Measurements from ENCODE around the gene TMEM26.
A peak's percentile ranks its signal among the peaks of the same experiment; 100 is the strongest.

The TMEM26 gene

GRCh38 chr10:61476529-61476928, 23.3 kb upstream of the TMEM26 start:
- no peak overlapping the region for H3K27ac ChIP-seq (ENCODE audit: extremely low read depth, low read depth, low read length)
- no peaks in the 10 kb centered on the region for H3K36me3 ChIP-seq (ENCODE audit: control insufficient read depth in 2 of 2, insufficient read depth in 1 of 2, low read length in 2 of 2)
- H3K4me3 ChIP-seq (ENCODE audit: low read depth, low read length) = no peak overlapping the region
- no peaks in the 10 kb centered on the region for H3K4me1 ChIP-seq (ENCODE audit: control insufficient read depth, insufficient read depth, low read length)
- ChIA-PET POLR2A (no interaction called here), CTCF (no interaction called here)
- no peaks in the 10 kb centered on the region for H3K9me3 ChIP-seq (ENCODE audit: control insufficient read depth, insufficient read depth, low read depth, low read length)
- TF ChIP-seq ZNF571 (tag by site-specific recombination; IDR thresholded peaks at IDR 0.05) (no peak), SETDB1 (IDR thresholded peaks at IDR 0.05; ENCODE audit: insufficient read length, low read length) (no peak), ZBTB17 (tag by site-specific recombination; IDR thresholded peaks at IDR 0.05) (no peak), GFI1B (tag by site-specific recombination; IDR thresholded peaks at IDR 0.05) (no peak), KLF8 (tag by site-specific recombination; IDR thresholded peaks at IDR 0.05) (no peak), ZFP69B (tag by site-specific recombination; IDR thresholded peaks at IDR 0.05) (no peak), ZFP37 (tag by site-specific recombination; IDR thresholded peaks at IDR 0.05) (no peak), ZNF426 (tag by site-specific recombination; IDR thresholded peaks at IDR 0.05) (no peak), HOXC10 (CRISPR knock-in tag; IDR thresholded peaks at IDR 0.05) (no peak), ZNF132 (tag by site-specific recombination; IDR thresholded peaks at IDR 0.05; ENCODE audit: borderline replicate concordance) (no peak), ZNF473 (tag by site-specific recombination; IDR thresholded peaks at IDR 0.05) (no peak), KLF9 (tag by site-specific recombination; IDR thresholded peaks at IDR 0.05; ENCODE audit: low read depth) (no peak), MZF1 (tag by site-specific recombination; IDR thresholded peaks at IDR 0.05; ENCODE audit: borderline replicate concordance) (no peak), ZNF248 (tag by site-specific recombination; IDR thresholded peaks at IDR 0.05) (no peak), ZNF626 (tag by site-specific recombination; IDR thresholded peaks at IDR 0.05) (no peak), ZNF433 (tag by site-specific recombination; IDR thresholded peaks at IDR 0.05; ENCODE audit: low read depth) (no peak), ZNF121 (tag by site-specific recombination; IDR thresholded peaks at IDR 0.05) (no peak), ZNF354C (tag by site-specific recombination; IDR thresholded peaks at IDR 0.05; ENCODE audit: borderline replicate concordance, low read depth) (no peak)
- TF ChIP-seq, protein P1, sequence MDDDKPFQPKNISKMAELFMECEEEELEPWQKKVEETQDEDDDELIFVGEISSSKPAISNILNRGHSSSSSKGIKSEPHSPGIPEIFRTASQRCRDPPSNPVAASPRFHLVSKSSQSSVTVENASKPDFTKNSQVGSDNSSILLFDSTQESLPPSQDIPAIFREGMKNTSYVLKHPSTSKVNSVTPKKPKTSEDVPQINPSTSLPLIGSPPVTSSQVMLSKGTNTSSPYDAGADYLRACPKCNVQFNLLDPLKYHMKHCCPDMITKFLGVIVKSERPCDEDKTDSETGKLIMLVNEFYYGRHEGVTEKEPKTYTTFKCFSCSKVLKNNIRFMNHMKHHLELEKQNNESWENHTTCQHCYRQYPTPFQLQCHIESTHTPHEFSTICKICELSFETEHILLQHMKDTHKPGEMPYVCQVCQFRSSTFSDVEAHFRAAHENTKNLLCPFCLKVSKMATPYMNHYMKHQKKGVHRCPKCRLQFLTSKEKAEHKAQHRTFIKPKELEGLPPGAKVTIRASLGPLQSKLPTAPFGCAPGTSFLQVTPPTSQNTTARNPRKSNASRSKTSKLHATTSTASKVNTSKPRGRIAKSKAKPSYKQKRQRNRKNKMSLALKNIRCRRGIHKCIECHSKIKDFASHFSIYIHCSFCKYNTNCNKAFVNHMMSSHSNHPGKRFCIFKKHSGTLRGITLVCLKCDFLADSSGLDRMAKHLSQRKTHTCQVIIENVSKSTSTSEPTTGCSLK (tag by site-specific recombination; IDR thresholded peaks at IDR 0.05) = no peak

- ChIA-PET CTCF (no interaction called here), POLR2A (no interaction called here)
- Histone ChIP-seq H3K9me3 (ENCODE audit: control insufficient read depth, insufficient read depth, low read depth, low read length) (no peaks in the 10 kb centered on the region), H3K36me3 (ENCODE audit: control insufficient read depth in 2 of 2, insufficient read depth in 1 of 2, low read length in 2 of 2) (no peaks in the 10 kb centered on the region), H3K4me3 (ENCODE audit: low read depth, low read length) (no peak overlapping the region), H3K27ac (ENCODE audit: extremely low read depth, low read depth, low read length) (no peak overlapping the region), H3K4me1 (ENCODE audit: control insufficient read depth, insufficient read depth, low read length) (no peaks in the 10 kb centered on the region)
- TF ChIP-seq ZXDB (tag by site-specific recombination; IDR thresholded peaks at IDR 0.05) (0 out of 2 replicates have a peak, but pooled peaks have one; percentile 28), ZNF426 (tag by site-specific recombination; IDR thresholded peaks at IDR 0.05) (no peak), ZBTB11 (tag by site-specific recombination; conservative IDR thresholded peaks at IDR 0.05; ENCODE audit: low read depth) (no peak), ZNF302 (tag by site-specific recombination; IDR thresholded peaks at IDR 0.05; ENCODE audit: low read depth) (no peak), ZNF391 (tag by site-specific recombination; IDR thresholded peaks at IDR 0.05; ENCODE audit: borderline replicate concordance, low read depth) (no peak), ZNF350 (tag by site-specific recombination; IDR thresholded peaks at IDR 0.05) (no peak), ZNF707 (tag by site-specific recombination; IDR thresholded peaks at IDR 0.05) (no peak), RBAK (tag by site-specific recombination; IDR thresholded peaks at IDR 0.05) (no peak), ZNF558 (tag by site-specific recombination; IDR thresholded peaks at IDR 0.05) (0 out of 2 replicates have a peak, but pooled peaks have one; percentile 32), ZFP69B (tag by site-specific recombination; IDR thresholded peaks at IDR 0.05) (no peak), ZNF366 (tag by site-specific recombination; conservative IDR thresholded peaks at IDR 0.05) (0 out of 2 replicates have a peak, but pooled peaks have one; percentile 44), ZNF175 (tag by site-specific recombination; IDR thresholded peaks at IDR 0.05) (no peak), REPIN1 (tag by site-specific recombination; IDR thresholded peaks at IDR 0.05; ENCODE audit: low read depth) (no peak)
- TF ChIP-seq, protein P1 (tag by site-specific recombination; IDR thresholded peaks at IDR 0.05) = no peak
Observed at GRCh38 chr10:61475449-61475873, 22.3 kb upstream of the TMEM26 start.
